ENCODE data around the gene SNCAIP.

Gene SNCAIP

GRCh38 chr5:122412966-122413365 is 100.9 kb downstream of the SNCAIP start:
- no peak overlapping the region for H3K27ac ChIP-seq
- no peaks in the 10 kb centered on the region for H3K4me1 ChIP-seq
- no peak overlapping the region for H3K4me2 ChIP-seq (ENCODE audit: low read length)
- H3K36me3 ChIP-seq (ENCODE audit: control insufficient read depth, insufficient read depth, low read length), result no peaks in the 10 kb centered on the region
- H3K27me3 ChIP-seq (ENCODE audit: control insufficient read depth, insufficient read depth, low read length), result no peaks in the 10 kb centered on the region
- H3K79me2 ChIP-seq, result no peaks in the 10 kb centered on the region
- H3K9ac ChIP-seq, result no peak overlapping the region
- TF ChIP-seq CTCF (IDR thresholded peaks at IDR 0.05), result no peak
- H3K4me3 ChIP-seq (ENCODE audit: low read depth, low read length), result no peak overlapping the region
- no peak overlapping the region for H2AFZ ChIP-seq
- H3K9me3 ChIP-seq (ENCODE audit: control insufficient read depth, low read length), result no peaks in the 10 kb centered on the region

GRCh38 chr5:122413722-122414121 is 101.7 kb downstream of the SNCAIP start:
- Histone ChIP-seq H3K36me3 (ENCODE audit: control insufficient read depth, insufficient read depth, low read length) (no peaks in the 10 kb centered on the region), H3K9me3 (ENCODE audit: control insufficient read depth, low read length) (no peaks in the 10 kb centered on the region), H3K4me1 (no peaks in the 10 kb centered on the region), H3K79me2 (no peaks in the 10 kb centered on the region), H3K4me2 (ENCODE audit: low read length) (no peak overlapping the region), H3K27me3 (ENCODE audit: control insufficient read depth, insufficient read depth, low read length) (no peaks in the 10 kb centered on the region), H3K9ac (no peak overlapping the region), H3K27ac (no peak overlapping the region), H3K4me3 (ENCODE audit: low read depth, low read length) (no peak overlapping the region), H2AFZ (no peak overlapping the region)
- no peak for TF ChIP-seq CTCF (IDR thresholded peaks at IDR 0.05)

GRCh38 chr5:122415030-122415800 is 103.2 kb downstream of the SNCAIP start:
- Histone ChIP-seq H3K4me2 (ENCODE audit: low read length) (no peak overlapping the region), H3K79me2 (no peaks in the 10 kb centered on the region), H3K9ac (no peak overlapping the region), H3K27ac (no peak overlapping the region), H3K27me3 (ENCODE audit: control insufficient read depth, insufficient read depth, low read length) (no peaks in the 10 kb centered on the region), H3K4me3 (ENCODE audit: low read depth, low read length) (no peak overlapping the region), H3K9me3 (ENCODE audit: control insufficient read depth, low read length) (no peaks in the 10 kb centered on the region), H3K36me3 (ENCODE audit: control insufficient read depth, insufficient read depth, low read length) (no peaks in the 10 kb centered on the region), H3K4me1 (no peaks in the 10 kb centered on the region), H2AFZ (no peak overlapping the region)
- no peak for TF ChIP-seq CTCF (IDR thresholded peaks at IDR 0.05)

GRCh38 chr5:122415801-122416120 is 103.7 kb downstream of the SNCAIP start:
- Histone ChIP-seq H3K79me2 (no peaks in the 10 kb centered on the region), H3K9ac (no peak overlapping the region), H2AFZ (no peak overlapping the region), H3K4me2 (ENCODE audit: low read length) (no peak overlapping the region), H3K4me1 (no peaks in the 10 kb centered on the region), H3K27ac (no peak overlapping the region), H3K36me3 (ENCODE audit: control insufficient read depth, insufficient read depth, low read length) (no peaks in the 10 kb centered on the region), H3K9me3 (ENCODE audit: control insufficient read depth, low read length) (no peaks in the 10 kb centered on the region), H3K4me3 (ENCODE audit: low read depth, low read length) (no peak overlapping the region), H3K27me3 (ENCODE audit: control insufficient read depth, insufficient read depth, low read length) (no peaks in the 10 kb centered on the region)
- TF ChIP-seq CTCF (IDR thresholded peaks at IDR 0.05), result no peak

All from parathyroid adenoma (tissue), 2 donors.